ENCODE data around the gene IL36B. TPM values are rescaled to one million over a fixed set of nuclear protein-coding genes. Genes with fewer than 3 reads are reported as not detected.

Gene IL36B
- polyA plus RNA-seq, 10 donors = not detected

GRCh38 chr2:113076954-113077669, 24.4 kb upstream of the IL36B start:
- no peak for DNase-seq

GRCh38 chr2:113075600-113075999, 22.9 kb upstream of the IL36B start:
- no peak for DNase-seq

GRCh38 chr2:113075030-113075429, 22.4 kb upstream of the IL36B start:
- no peak for DNase-seq

GRCh38 chr2:113073325-113073834, 20.7 kb upstream of the IL36B start:
- no peak for DNase-seq

GRCh38 chr2:113072584-113072983, 19.9 kb upstream of the IL36B start:
- no peak for DNase-seq

GRCh38 chr2:113070606-113070975, 17.9 kb upstream of the IL36B start:
- DNase-seq = no peak

- no peak for DNase-seq
Observed at GRCh38 chr2:113069676-113070605, 17.3 kb upstream of the IL36B start.

- DNase-seq = no peak
Observed at GRCh38 chr2:113068706-113069485, 16.2 kb upstream of the IL36B start.

- no peak for DNase-seq
Observed at GRCh38 chr2:113068249-113068648, 15.6 kb upstream of the IL36B start.

GRCh38 chr2:113067681-113068080, 15.0 kb upstream of the IL36B start, which contains the start of gene IL1F10:
IL1F10 (plus strand) TSS chr2:113067970; CDS start chr2:113072739, 4,769 bp downstream.
- DNase-seq = no peak

GRCh38 chr2:113064898-113065297, 12.2 kb upstream of the IL36B start:
- DNase-seq = no peak

- DNase-seq = no peak
Observed at GRCh38 chr2:113064281-113064680, 11.6 kb upstream of the IL36B start.

GRCh38 chr2:113061896-113062770, 9.5 kb upstream of the IL36B start:
- DNase-seq = no peak

GRCh38 chr2:113061241-113061640, 8.6 kb upstream of the IL36B start:
- no peak for DNase-seq

GRCh38 chr2:113060796-113061195, 8.1 kb upstream of the IL36B start:
- DNase-seq = no peak

- DNase-seq = no peak
Observed at GRCh38 chr2:113060396-113060795, 7.7 kb upstream of the IL36B start.

GRCh38 chr2:113058998-113059960, 6.6 kb upstream of the IL36B start, which contains the start of gene IL36RN:
IL36RN (plus strand) TSS chr2:113059198; CDS start chr2:113059439, 241 bp downstream.
- no peak for DNase-seq

- DNase-seq = no peak
Observed at GRCh38 chr2:113058411-113058994, 5.8 kb upstream of the IL36B start.

GRCh38 chr2:113057117-113057516, 4.5 kb upstream of the IL36B start:
- DNase-seq = no peak

Measured in muscle of back (tissue), 11 donors.